HCEC 1CT (cell line): ENCODE results near the gene KCNIP2.
A peak's percentile ranks its signal among the peaks of the same experiment; 100 is the strongest.

Experiments
- DNase-seq: peaks from one replicate; pipeline ENCODE4 v3.0.0-alpha.2; 2017

The KCNIP2 gene

DNA sequence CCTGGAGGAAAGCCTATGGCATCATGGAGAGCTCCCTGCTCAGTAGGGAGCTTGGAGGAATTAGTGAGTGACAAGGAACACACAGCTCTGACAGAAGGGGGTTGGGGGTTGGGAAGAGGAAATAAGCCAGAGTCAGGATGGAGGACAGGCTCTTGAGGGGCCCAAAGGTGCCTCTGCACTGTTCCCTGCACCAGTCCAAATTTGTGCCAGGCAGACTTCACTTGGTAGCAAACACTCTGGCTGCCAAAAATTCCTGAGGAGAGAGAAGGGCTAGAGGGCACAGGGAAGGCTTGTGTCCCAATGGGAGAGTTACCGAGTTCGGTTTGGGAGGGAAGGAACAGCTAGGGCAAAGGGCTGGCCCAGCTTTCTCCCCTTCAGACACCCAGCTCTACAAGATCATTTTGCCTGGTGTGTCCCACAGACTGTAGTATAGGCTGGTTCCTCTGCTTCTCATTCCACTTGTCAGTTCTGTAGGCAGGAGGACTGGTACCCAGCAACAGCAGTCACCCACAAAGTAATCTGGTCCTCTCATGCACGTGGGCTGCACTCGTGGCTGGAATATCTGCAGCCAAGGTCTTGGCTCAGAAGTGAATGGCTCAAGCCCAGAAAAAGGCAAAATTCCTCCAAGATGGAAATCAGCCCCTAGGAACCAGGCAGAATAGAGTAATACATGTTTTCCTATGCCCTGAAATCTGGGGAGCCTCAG lies 8.0 kb upstream of the KCNIP2 start:
- DNase-seq = no peak

DNA sequence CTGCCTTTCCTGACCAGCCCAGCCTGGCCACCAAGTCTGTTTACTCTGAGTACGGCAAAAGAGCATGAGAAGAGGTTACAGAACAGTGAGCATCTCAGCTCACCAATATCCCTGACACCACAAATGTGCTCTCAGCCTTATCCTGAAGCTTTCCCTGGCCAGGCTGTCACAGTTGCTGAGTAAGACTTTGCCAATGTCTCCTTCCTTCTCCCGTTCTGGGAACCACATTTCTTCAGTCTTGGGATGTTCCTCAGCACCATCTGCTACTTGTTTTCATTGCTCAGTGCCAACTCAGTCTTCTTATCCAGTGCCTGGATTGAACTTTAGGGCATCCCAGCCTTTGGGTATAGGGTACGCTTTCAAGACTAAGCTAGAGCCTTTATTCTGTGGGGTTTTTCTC lies 7.1 kb upstream of the KCNIP2 start:
- DNase-seq = no peak

DNA sequence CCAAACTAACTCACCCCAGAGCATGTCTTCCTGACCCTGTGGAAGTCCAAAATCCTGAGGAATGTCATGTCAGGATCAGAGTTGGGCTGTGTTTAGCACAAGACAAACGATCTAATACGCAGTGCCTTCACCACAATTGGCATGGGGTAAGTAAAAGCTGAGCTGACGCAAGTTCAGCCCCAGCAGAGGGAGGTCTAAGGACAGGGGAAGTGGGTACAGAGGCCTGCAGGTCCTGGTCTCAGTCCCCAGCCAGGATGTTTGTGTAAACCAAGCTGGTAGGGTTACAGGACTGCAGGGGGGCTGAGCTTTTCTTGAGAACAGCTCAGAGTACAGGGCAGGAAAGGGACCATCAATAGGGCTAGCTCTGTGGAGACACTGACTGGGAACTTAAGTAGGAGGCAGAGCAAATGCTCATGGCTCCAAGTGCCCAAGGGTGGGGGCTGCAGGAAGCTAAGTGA lies 5.3 kb upstream of the KCNIP2 start:
- DNase-seq = no peak

DNA sequence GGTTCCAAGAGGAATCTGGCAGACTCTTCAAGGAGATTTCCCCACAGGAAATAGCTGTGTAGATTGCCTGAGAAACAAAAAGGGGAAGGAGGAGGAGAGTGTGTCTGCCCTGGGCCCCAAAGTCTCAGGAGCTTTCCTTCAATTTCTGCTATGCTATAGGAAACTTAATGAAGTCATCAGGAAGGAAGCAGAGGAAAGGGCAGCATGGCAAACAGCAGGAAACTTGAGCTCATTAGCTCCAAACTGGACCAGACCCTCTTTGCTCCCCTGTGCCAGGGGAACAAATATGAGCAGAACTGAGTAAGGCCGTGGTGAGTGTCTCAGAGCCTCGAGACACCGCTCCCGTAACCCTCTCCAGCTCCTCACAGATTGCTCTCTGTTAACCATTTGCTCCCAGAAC lies 4.8 kb upstream of the KCNIP2 start:
- DNase-seq = no peak

DNA sequence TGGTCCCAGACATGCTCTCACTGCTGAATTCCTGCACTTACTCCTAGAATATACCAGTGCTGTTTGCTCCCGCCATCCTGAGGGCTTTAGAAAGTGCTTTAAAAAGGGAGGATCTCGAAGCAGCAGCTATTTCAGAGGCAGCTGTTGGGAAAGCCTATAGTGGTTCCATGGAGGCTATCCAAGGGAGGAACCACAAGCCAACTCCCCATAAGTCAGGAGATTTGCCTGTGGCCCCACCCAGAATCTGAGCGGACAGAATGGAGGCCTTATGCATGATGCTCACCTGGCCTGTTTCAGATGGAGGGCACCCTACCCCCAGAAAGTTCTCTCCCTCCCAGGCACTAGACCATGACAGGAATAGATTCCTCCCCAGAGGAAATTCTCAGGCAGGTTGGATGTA lies 2.3 kb upstream of the KCNIP2 start:
- DNase-seq = no peak

DNA sequence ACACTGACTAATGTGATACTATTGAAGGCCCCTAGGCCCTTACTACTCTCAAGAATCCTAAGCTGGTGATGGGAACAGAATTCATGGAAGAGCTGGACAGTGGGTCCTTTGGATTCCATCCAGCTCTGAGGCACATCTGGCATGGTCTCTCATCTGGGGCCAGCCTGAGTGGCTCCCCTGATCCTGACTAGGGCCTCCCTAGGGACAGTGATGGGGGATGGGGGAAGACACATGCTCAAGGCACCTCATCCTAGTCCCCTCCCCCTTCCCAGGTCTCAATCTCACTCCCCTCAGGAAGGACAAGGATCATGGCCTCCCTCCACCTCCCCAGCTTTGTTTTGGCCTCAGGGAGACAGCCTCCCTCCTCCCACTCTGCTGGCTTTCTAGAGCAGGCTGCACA lies 1.8 kb downstream of the KCNIP2 start:
- DNase-seq = no peak

DNA sequence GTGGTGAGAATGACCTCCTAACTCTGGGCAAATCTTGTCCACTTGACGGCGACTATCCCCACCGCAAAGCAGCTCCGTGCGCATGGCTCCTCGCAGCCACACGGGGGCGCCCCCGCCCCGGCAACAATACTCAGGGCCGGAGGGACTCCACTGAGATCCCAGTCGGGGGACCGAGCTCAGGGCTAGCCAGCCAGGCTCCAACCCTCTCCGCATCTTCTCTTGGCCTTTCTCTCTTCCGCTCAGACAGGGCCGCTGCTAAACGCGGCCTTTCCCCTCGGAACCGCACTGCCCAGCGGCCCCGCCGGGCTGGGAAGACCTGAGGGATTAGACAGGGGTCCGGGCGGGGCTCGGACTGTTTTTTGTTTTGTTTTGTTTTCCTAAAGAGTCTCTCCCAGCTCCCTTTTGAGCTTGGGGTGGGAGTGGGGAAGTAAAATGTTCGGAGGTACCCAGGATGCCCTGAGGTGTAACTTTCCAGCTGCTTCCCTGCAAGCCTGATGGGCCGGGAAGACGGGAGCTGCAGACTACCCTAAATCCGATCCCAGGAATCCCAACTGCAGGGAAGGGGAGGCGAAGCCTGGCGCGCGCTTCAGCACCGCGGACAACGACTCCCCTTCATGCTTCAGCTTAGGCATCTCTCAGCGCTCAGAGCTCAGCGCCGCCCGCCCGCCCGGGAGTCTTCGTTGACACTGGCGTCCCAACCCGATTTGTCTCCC lies 2.7 kb downstream of the KCNIP2 start:
- peak; percentile 86 for DNase-seq

DNA sequence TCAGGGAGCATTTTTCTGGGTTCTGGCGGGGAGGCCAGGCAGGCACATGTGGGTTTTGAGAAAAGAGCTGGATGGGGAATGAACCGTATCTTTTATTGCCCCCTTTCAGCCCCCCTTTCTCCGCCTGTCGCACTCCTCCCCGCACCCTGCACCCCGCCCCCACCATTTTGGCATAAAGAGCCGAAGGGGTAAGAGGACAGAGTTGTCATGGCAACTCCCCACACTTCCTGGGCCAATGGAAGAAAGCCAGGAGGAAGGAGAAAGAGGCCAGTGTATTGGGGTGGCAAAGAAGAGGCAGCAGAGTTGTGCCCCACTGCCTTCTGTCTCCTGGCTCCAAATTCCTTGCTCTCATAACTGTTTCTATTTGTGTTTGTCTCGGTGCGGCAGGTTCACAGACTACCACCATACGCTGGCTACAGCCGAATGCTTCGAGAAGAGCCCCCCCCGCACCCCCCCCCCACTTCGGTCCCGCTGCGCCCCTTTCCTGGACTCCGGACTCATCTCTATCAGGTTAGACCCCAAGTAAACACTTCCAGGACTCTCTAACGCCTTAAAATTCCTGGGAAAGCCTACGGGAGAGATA lies 3.4 kb downstream of the KCNIP2 start:
- peak; percentile 52 for DNase-seq

DNA sequence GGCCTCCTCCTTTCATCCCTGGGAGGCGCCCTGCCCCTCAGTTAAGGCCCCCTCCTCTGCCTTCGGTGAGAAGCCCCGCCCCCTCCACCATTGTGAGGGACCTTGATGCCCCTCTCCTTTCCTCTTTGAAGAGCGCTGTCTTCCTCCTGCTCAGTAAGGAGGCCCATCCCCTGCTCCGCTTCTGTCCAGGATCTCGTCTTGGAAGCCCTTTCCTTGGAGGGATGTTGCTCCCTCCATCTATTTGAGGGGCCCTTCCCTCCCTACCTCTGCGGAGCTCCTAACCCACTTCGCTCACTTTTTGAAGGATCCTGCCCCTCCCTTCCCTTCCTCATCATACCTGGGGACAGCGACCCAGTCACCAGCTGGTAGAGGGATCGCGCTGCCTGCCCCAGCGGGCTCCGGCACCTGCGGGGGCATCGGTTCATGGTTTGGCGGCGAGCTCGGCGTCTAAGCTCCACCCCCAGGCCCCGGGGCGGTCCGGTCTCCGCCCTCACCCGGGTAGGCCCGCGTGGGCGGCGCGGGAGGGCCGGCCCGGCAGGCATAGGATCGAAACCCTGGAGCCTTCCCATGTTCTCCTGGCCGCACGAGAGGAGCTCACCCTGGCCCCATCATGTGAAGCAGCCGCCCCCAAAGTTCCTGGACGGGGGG lies 4.1 kb downstream of the KCNIP2 start:
- peak; percentile 51 for DNase-seq

DNA sequence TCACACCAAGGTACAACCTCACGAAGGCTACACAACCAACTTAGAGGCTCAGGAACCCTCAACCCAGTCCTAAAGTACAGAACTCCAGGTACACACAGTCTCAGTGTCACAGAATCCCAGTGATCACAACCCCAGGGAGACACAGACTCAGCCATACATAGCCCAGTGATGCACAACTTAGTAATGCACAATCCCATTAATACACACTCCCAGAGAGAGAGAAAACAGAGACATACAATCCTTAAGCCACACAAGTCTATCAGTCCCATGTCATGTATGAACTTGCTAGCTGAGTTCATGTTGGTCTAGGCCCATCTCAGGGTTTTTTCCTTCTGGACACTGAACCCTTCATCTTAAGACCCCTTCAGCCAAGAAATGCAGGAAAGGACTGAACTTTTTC lies 4.6 kb downstream of the KCNIP2 start:
- no peak for DNase-seq

DNA sequence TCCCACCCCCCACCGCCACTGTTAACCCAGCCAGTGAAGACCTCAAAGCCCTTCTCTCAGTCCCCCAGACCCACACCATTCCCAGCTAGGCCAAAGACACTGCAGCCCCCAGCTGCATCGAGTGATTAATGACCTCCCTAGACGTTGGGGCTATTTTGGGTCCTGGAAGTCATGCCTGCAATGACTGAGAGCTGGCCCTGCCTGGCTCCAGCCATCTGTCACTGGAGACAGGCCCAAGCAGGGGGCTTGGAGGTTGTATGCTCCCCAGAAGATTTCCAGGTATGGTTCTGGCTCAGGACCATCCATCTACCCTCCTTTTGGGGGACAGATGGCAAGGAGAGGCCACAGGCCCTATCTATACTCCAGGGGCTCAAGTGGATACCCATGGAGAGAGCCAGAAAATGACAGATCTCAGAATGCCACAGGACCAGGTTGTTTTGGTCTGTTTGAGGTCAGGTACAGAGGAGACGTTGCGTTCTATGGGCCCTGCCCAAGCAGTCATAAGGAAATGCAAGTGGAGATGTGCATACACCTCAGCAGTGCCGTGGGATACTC lies 5.1 kb downstream of the KCNIP2 start:
- DNase-seq = no peak

DNA sequence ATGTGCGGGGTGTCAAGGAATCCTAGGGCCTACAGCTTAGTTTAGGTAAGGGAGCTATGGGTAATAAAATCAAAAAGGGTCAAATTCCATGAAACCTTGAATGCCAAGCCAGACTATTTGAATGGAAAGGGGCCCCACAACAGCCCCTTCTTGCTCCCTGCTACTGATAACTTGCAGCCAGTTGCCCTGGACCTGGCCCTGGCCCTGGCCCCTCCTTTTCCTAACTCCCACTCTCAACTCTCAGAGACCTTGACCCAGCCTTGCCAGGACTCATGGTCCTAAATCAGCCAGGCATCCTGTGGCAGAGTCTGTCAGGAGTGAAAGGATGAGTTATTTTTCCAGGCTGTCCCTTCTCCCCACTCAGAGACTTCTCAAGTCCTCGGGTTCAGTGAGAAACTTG lies 5.9 kb downstream of the KCNIP2 start:
- no peak for DNase-seq

DNA sequence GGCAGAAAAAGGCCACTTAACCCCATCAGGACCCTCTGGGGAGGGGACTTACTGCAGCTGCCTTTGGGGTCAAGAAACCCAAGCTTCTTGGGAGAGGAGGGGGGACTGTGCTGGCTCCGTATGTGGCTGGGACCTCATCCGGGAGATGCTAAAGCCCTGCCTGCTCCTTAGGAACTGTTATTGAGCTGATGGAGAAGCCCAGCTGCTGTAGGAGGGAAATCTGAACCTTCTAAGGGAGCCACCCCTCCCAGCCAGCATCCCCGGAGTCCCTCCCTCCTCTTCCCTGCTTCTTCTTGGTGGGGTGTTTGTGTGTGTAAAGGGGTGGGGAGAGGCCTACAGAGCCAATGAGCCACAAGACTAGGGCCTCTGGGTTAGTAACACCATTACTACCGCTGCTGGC lies 8.2 kb downstream of the KCNIP2 start:
- DNase-seq = no peak

DNA sequence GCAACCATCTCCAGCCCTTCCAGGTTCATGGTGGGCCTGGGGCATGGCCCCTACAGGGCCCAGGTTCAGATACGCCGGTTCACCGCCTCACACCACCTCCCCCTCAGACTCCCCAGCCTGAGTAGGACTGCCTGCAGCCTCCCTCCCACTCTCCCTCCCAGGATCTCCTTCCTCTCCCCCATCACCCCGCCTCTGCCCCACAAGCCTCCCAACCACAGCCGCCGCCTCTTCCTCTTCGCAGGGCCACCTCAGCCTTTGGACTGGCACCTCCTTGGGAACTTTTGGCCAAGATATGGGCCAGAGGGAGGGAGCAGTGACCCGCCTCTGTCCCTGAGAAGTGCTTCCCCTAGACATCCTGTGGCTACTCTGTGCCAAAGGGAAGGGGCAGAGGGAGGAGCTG lies 9.3 kb downstream of the KCNIP2 start:
- no peak for DNase-seq

DNA sequence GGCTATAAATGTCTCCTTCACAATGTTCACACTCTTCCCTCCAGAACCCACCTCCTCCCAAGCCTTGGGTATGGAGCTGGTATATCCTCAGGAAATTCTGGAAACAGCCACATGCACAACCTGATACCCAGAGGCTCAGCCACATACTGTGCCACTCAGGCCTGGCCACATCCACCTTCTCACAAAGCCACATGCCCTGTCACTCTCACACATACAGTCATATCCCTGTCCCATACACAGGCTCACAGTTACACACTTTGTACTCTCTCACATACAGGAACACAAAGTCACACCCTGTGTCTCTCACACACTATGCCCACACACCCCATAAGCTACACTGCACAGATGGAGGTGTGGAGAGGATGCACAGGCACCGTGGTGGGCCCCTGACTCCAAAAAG lies 10.1 kb downstream of the KCNIP2 start:
- no peak for DNase-seq

DNA sequence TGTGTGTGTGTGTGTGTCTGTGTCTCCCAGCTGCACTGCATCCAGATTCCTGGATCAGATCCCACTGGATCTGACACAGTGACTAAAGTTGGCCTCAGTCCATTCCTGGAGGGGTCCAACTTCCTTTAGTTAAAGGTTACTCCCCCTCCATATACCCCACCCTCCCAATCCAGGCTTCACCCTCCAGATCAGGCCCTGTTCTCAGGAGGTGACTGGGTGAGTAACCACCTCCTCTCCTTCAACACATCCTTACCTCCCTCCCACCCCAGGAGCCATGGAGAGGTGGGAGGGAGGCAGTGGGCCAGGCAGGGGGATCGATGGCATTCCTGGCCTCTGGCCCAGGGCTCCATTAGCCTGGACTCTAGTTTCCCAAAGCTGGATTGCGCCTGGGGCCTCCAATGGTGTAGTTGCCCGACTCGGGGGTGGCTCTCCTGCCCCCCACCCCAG lies 11.3 kb downstream of the KCNIP2 start:
- DNase-seq = no peak

DNA sequence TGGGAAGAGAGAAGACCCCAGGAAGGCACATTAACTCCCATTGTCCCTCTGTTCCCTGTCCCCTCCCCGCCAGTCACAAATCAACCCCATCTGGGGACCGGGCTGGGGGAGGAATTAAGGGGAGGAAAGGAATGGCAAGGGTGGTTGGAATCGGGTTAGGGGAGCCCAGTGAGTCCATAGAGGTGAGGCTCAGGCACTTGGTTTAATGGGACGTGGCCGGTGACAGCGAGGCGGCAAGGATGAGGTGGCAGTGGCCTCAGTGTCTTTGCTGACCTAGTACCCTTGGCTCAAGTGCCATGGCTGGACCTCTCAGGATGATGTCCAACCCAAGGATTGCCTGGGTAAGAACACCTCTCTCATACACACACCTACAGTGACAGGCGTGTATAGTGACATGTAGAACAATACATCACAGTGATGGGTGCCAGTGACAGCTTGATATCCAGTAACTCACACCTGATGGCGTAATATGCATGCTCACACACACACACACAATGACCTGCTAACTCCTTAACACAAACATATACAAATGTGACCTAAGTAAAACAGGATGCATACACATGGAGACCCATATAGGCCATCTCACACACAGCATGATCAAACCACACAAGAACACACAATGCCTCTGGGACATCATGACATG lies 12.3 kb downstream of the KCNIP2 start:
- DNase-seq = no peak

DNA sequence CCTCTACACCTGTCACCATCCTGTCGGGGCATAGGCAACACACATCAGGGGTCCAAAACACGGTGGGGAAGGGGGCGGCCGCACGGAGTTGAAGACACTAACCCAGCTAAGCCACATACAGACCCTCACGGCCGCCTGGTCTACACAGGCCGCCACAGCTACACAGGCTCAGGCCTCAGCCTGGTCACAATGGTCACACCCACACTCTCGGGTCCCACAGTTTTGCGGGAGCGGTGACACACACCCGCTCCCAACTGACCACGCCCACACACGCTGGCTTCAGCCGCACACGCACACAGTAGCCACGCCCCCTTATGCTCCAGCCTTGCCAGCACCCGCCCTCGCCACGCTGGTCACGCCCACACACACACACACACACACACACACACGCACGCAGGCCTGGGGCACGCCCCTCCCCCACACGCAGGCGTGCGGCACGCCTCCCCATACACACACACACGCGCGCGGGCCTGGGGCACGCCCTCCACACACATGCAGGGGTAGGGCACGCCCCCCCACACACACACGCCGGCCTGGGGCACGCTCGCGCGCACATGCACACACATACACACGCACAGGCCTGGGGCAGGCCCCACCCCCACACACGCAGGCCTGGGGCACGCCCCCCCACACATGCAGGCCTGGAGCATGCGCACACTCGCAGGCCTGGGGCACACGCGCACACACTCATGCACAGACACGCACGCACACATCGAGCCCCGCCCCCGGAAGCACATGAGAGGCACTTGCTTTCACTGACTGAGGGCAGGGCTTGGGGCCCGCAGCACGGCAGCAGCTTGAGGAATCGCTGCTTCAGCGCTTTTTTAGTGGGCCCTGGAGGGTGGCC lies 13.1 kb downstream of the KCNIP2 start:
- DNase-seq = peak; percentile 90

DNA sequence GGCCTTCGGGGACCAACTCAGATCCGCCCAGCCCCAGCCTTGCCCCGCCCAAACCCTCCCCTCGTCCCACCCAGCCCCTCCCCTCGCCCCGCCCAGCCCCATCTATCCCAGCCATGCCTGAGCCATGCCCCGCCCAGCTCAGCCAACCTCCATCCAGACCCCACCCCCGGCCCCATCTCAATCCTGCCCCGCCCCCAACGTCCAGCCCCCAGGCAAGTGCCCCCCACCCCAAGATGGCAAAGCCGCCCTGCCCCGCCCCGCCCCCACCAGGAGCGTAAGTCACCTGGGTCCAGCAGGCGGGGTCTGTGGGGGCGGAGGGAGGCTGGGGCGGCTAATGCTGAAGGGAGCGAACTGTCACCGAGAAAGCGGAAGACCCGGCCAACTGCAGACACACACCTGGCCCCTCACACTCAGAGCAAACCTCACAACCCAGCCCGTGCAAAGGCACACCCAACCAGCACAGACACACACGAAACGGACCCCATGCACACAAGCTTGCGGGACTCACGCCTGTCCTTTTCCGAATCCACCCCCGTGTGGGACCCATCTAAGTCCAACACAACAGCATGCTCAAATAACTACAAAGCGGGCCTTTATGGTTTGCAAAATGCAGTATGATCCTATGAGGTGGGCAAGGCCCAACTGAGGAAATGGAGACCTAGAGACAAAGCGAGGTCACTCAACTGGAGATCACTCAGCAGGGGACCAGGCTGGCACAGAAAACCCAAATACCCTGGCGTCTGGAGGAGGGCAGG lies 13.9 kb downstream of the KCNIP2 start:
- DNase-seq = no peak

DNA sequence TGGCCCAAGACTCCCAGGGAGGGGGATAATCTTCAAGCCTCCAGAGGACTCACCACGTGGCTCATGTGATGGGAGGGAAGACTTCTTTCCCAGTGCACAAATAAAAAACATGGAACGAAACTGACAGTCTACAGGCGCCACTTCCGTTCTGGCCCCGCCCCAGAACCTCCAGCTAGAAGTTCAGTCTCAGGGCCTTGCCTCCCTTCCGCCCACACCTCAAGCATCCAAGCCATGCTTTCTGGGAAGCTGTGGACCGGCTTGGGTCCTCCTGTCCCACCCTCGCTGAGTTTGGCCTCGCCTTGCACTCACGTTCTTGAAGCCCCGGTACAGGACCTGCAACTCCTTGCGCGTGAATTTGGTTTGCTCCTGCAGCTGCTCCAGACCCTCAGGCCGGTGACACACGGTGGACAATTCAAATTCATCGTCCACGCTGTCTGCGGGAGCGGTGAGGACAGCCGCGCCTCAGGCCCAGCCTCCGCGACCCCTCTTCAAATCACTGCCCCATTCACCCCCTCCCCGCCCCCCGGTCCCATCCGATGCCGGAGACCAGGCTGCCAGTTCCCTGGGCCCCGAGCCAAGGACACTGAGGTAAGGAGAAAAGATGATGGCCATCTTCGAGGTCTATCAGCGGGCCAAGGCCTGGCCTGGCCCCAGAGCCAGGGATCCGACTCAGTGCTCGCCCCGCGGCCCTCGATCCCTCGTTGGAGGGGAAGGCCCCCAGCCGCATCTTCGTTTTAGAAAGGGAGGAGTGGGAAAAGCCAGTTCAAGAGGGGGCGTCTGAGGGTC lies 14.6 kb downstream of the KCNIP2 start:
- no peak for DNase-seq
